Astrocyte (in vitro differentiated cells and primary cell): Measurements from ENCODE around the gene PCCB.

Source experiments
- CTCF ChIP-seq: IDR thresholded peaks from 2 replicates; pipeline ENCODE4 v1.5.1; 2011; ENCODE audit warnings: low read depth, mild to moderate bottlenecking, inconsistent platforms, low read length, moderate library complexity; ENCODE audit not compliant: insufficient read depth
- EZH2 ChIP-seq: IDR thresholded peaks from 2 replicates; pipeline ENCODE4 v1.6.1; 2012; ENCODE audit warnings: mild to moderate bottlenecking, low read length, inconsistent platforms; ENCODE audit not compliant: insufficient read depth

- TF ChIP-seq EZH2 (no peak), CTCF (no peak)
Measured at GRCh38 chr3:136247436-136247835, 2.7 kb upstream of the PCCB start.
